Fibroblast of mammary gland (primary cell): ENCODE measurements around the gene XRCC5.

Source experiments
- DNase-seq: peaks from one replicate; pipeline ENCODE4 v3.0.0-alpha.2; 2010; ENCODE audit warnings: low read depth
- H3K4me3 ChIP-seq: 2 replicates; pipeline ENCODE4 v1.5.1; 2011; ENCODE audit warnings: low read depth, mild to moderate bottlenecking, low read length, moderate library complexity; ENCODE audit not compliant: control insufficient read depth
- TF ChIP-seq, protein P1 (sequence below): conservative IDR thresholded peaks from 2 replicates; pipeline ENCODE4 v1.5.1; 2011; ENCODE audit warnings: low read depth, low read length, inconsistent platforms; ENCODE audit not compliant: control insufficient read depth, insufficient read depth

The XRCC5 gene

DNA sequence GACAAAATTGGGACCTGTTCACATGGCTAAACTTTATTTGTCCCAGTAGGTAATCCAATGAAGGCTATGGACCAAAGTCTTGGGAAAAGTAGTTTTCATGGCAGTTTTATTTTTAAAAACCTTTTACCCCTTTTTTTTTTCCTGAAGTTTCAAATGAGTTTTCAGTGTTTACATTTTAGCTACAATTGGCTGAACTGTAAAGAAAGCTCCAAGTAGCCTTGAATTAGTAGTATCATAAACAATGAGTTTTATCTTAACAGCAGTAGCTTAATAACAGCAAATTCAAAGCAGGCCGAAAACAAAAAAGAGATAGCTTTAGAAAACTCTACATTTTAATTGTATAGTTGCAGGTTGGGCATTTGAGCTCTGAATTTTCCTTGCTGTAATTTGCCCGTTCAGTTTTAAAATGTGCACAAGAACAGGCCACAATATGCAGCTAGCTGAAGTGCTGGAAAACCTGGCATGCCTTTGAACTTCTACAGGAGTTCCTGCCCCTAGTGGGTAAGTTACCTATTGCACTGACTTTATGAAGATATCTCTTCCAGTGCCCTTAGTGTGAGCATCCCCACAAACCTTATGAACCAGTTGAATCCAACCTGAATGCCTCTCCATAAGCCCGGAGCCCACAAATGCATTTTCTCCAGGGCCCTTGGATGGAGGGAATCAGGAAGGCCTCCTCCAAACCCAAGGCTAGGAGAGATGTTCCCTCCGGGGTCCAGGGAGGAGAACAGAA, 106.7 kb downstream of the XRCC5 start:
- peak; percentile 28 for DNase-seq
- no peak overlapping the region for H3K4me3 ChIP-seq
- TF ChIP-seq, protein P1, sequence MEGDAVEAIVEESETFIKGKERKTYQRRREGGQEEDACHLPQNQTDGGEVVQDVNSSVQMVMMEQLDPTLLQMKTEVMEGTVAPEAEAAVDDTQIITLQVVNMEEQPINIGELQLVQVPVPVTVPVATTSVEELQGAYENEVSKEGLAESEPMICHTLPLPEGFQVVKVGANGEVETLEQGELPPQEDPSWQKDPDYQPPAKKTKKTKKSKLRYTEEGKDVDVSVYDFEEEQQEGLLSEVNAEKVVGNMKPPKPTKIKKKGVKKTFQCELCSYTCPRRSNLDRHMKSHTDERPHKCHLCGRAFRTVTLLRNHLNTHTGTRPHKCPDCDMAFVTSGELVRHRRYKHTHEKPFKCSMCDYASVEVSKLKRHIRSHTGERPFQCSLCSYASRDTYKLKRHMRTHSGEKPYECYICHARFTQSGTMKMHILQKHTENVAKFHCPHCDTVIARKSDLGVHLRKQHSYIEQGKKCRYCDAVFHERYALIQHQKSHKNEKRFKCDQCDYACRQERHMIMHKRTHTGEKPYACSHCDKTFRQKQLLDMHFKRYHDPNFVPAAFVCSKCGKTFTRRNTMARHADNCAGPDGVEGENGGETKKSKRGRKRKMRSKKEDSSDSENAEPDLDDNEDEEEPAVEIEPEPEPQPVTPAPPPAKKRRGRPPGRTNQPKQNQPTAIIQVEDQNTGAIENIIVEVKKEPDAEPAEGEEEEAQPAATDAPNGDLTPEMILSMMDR = peak; percentile 40

DNA sequence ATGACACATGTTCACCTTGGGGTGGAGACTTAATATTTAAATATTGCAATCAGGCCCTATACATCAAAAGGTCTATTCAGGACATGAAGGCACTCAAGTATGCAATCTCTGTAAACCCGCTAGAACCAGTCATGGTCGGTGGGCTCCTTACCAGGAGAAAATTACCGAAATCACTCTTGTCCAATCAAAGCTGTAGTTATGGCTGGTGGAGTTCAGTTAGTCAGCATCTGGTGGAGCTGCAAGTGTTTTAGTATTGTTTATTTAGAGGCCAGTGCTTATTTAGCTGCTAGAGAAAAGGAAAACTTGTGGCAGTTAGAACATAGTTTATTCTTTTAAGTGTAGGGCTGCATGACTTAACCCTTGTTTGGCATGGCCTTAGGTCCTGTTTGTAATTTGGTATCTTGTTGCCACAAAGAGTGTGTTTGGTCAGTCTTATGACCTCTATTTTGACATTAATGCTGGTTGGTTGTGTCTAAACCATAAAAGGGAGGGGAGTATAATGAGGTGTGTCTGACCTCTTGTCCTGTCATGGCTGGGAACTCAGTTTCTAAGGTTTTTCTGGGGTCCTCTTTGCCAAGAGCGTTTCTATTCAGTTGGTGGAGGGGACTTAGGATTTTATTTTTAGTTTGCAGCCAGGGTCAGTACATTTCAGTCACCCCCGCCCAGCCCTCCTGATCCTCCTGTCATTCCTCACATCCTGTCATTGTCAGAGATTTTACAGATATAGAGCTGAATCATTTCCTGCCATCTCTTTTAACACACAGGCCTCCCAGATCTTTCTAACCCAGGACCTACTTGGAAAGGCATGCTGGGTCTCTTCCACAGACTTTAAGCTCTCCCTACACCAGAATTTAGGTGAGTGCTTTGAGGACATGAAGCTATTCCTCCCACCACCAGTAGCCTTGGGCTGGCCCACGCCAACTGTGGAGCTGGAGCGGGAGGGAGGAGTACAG, 108.1 kb downstream of the XRCC5 start:
- TF ChIP-seq, protein P1 = no peak
- H3K4me3 ChIP-seq = no peak overlapping the region
- DNase-seq = peak; percentile 61

DNA sequence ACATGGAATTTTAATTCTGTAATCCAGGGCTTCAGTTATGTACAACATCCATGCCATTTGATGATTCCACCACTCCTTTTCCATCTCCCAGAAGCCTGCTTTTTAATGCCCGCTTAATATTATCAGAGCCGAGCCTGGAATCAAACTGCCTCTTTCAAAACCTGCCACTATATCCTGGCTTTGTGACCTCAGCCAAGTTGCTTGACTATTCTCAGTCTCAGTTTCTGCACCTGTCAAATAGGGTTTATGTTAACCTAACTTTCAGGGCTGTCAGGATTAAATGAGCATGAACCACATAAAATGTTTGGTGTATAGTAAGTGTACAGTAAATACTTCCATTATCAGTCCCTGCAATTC, 108.7 kb downstream of the XRCC5 start:
- H3K4me3 ChIP-seq = no peak overlapping the region
- TF ChIP-seq, protein P1 = no peak
- no peak for DNase-seq

DNA sequence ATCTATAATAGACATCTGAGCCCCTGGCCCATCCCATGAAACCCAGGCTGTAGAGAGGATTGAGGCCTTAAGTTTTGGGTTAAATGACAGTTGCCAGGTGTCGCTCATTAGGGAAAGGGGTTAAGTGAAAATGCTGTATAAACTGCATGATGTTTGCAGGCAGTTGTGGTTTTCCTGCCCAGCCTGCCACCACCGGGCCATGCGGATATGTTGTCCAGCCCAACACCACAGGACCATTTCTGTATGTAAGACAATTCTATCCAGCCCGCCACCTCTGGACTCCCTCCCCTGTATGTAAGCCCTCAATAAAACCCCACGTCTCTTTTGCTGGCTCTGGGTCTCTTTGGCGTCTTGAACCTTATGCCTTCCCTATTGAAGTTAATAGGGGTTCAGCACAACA, 110.7 kb downstream of the XRCC5 start:
- DNase-seq = no peak
- no peak overlapping the region for H3K4me3 ChIP-seq
- TF ChIP-seq, protein P1 = no peak

DNA sequence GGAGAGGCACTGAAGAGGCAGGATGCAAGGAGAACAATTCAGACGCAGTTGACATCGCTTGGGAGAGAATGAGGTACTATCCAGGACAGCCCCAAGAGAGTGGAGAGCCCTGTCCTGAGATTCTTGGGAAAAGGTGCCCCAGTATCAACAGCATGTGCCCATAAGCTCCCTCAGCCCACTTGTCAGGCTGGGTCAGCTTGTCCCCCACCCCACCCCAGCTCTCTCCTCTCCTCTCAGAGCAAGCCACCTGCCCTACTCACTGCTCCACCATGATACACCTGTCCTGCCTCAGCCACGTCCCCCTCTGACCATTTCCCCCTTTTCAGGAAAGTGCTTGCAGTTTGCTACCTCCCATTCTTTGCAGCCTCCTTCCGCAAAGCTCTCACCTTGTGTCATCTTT, 111.8 kb downstream of the XRCC5 start:
- no peak for DNase-seq
- H3K4me3 ChIP-seq = no peak overlapping the region
- TF ChIP-seq, protein P1 = no peak

DNA sequence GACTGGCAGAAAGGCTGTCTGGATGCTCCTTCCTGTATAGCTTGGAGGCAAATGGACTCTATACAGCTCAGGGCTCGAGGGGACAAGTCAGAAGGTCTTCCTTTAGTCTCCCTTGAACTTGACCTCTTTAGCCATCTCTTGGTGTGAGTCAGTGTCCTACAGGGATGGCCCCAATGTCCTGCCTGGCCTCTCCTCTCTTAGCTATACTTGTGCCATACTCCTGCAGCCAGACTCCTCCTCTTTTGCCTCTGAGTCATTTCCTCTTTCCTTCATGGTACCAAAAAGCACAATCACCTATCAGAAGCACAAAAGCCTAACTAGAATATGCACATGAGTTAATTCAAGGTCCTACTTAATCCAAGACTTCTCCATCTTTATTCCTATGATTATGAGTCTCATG, 112.7 kb downstream of the XRCC5 start:
- peak; percentile 65 for DNase-seq
- no peak overlapping the region for H3K4me3 ChIP-seq
- TF ChIP-seq, protein P1 = no peak
